VCaP (cell line): Measurements from ENCODE around the gene TRAPPC14.
A peak's percentile ranks its signal among the peaks of the same experiment; 100 is the strongest.

ENCODE experiments used
- H3K27ac ChIP-seq: fragments of 450-650 bp; 2 replicates; pipeline ENCODE4 v1.5.1; 2017
- TF ChIP-seq, protein P1 (sequence below): fragments of 450-650 bp; conservative IDR thresholded peaks from 2 replicates; pipeline ENCODE4 v1.5.1; 2017; ENCODE audit warnings: mild to moderate bottlenecking, moderate library complexity

The TRAPPC14 gene

GRCh38 chr7:100163006-100163531 is 4.5 kb upstream of the TRAPPC14 start:
- H3K27ac ChIP-seq: no peak overlapping the region

DNA sequence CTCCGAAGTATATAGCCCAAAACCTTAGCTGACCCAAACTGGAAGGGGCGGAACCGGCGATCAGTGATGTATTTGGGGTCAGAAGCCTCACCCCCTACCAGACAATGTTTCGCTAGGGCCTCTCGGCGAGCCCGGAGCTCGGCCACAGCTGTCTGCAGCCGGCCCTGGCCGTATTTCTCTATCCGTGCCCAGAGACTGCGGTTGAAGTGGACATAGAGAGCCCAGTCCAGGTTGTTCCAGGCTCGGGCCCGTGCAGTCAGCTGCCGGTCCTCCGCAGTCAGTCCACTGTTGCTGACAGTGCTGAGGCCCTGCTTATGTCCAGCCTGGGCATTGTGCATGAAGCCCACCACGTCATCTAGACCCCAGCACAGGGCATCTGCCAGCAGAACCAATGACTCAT is 1.5 kb upstream of the TRAPPC14 start:
- TF ChIP-seq, protein P1, sequence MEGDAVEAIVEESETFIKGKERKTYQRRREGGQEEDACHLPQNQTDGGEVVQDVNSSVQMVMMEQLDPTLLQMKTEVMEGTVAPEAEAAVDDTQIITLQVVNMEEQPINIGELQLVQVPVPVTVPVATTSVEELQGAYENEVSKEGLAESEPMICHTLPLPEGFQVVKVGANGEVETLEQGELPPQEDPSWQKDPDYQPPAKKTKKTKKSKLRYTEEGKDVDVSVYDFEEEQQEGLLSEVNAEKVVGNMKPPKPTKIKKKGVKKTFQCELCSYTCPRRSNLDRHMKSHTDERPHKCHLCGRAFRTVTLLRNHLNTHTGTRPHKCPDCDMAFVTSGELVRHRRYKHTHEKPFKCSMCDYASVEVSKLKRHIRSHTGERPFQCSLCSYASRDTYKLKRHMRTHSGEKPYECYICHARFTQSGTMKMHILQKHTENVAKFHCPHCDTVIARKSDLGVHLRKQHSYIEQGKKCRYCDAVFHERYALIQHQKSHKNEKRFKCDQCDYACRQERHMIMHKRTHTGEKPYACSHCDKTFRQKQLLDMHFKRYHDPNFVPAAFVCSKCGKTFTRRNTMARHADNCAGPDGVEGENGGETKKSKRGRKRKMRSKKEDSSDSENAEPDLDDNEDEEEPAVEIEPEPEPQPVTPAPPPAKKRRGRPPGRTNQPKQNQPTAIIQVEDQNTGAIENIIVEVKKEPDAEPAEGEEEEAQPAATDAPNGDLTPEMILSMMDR: no peak
- no peak overlapping the region for H3K27ac ChIP-seq

More at GRCh38 chr7:100163006-100163531, 4.5 kb upstream of the TRAPPC14 start:
- TF ChIP-seq, protein P1: no peak

DNA sequence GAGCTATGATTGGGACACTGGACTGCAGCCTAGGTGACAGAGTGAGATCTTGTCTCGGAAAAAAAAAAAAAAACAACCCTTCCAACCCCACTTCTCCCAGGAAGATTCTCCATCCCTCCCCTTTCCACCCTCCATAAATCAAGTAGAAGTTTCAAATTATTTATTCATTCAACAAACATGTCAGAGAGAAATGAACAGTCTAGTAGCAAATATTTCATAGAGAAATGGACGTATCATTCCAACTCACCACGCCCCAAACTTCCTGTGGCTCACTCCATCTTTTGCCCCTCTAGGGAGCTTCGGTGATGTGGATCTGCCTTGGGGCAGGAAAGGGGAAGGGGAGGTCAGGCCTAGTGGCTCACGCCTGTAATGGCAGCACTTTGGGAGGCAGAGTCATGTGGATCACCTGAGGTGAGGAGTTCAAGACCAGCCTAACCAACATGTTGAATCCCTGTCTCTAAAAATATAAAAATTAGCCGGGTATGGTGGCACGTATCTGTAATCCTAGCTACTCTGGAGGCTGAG is 638 bp upstream of the TRAPPC14 start:
- H3K27ac ChIP-seq: peak overlapping the region; percentile 88

DNA sequence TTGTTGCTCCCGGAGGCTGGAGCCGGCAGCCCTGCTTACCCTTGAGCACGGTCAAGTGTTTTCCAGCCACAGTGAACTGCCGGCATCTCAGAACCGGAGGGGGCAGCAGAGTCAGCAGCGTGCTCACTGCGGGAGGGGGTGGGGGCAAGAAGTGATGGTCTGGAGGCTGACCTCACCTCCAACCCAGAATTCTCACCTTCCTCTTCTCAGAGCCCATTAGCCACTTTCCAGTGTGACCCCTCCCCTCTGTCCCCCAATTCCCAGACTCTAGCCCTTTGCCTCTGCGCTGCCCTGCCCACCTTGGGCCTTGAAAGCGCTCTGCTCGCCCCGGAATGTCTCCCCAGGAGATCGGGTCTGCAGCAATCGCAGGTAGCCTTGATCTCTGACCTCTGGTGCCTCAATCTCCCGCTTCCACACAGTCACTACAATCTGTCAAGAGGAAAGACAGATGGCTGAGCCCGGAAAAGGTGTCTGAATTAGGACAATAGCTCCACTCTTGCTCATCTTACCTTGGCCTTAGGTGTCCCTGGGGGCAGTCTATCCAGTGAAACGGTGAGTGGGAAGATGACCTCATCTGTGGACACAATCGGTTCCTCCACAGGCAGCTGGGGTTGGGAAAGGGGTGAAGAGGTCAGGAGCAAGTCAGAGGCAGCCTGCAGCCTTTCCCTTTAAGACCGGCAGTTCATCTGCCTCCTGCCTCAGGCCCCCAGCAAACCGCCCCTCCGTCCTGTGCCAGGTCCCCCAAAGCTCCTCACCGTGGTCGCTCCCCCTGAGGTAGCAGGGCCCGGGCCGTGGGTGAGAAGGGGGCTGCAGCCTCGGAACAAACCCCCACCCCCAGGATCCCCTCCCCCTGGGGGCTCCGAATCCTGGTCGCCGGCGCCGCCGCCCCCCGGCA is 942 bp downstream of the TRAPPC14 start:
- peak overlapping the region; percentile 88 for H3K27ac ChIP-seq
- TF ChIP-seq, protein P1: peak; percentile 11; the same call in 1 of the 2 replicates

More for the DNA sequence above, 638 bp upstream of the TRAPPC14 start:
- TF ChIP-seq, protein P1: no peak

GRCh38 chr7:100157069-100157333 is 1.5 kb downstream of the TRAPPC14 start:
- peak overlapping the region; percentile 88 for H3K27ac ChIP-seq
- TF ChIP-seq, protein P1: no peak

DNA sequence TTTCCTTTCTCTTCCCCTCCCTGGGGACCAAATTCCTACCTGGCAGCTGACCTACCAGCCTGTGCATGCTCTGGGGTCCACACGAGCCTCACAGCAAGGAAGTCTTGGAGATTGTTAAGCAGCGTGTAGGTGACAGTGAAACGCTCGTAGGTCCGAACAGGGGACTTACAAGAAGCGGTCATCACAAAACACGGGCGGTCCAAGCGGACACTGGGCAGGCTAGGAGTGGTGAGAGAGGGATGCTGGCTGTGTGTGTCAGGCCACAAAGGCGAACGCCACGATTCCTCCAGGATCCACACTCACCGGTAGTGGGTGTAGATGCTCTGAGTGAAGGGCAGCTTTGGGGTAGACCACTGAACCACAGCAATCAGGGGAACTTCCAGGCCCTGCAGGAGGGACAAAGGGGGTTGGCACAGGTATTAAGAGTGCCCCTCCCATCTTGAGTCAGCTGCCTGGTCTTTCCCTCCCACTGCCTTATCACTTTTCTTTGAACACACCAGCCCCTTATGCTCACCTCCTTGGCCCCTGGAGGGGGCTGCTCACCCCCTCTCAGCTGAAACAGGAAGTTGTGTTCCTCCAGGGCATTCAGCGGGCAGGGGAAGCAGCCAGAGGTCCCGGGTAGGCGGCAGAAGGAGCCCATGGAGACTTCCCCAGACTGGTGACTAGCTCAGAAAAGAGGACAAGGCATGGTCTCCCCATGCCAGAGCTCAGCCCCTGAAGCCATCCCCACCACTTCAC is 2.0 kb downstream of the TRAPPC14 start:
- peak overlapping the region; percentile 88 for H3K27ac ChIP-seq
- TF ChIP-seq, protein P1: no peak
